ENCODE data around the gene MICAL2. TPM values are rescaled to one million over a fixed set of nuclear protein-coding genes. Genes with fewer than 3 reads are reported as not detected.

Gene MICAL2
- total RNA-seq, 1 donor from 2014 or later: 372 TPM

DNA sequence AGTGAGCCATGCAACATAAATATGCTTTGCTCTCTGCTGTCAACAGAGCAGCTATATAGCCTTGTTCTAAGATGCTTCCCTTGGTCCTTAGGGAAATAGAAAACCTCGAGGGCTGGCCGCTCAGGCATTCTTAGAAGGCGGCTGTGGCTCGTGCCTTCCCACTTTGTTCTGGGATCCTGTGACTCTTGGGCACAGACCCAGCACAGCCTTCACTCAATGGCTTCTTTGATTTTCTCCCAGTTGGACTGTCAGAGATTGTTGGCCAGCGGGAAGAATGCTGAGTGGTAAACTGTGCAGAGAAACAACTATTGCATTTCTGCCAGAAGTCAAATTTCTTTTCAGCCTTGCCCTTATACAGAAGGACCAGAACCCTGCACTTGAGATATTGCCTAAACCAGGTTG, 9.5 kb upstream of the MICAL2 start:
- no peaks in the 10 kb centered on the region for H3K36me3 Mint-ChIP-seq (ENCODE audit: low read depth)
- peaks cover 34% of the 10 kb centered on the region for H3K4me1 Mint-ChIP-seq (ENCODE audit: low read depth)
- no peaks in the 10 kb centered on the region for H3K27me3 Mint-ChIP-seq (ENCODE audit: low read depth)
- TF ChIP-seq, protein P1, sequence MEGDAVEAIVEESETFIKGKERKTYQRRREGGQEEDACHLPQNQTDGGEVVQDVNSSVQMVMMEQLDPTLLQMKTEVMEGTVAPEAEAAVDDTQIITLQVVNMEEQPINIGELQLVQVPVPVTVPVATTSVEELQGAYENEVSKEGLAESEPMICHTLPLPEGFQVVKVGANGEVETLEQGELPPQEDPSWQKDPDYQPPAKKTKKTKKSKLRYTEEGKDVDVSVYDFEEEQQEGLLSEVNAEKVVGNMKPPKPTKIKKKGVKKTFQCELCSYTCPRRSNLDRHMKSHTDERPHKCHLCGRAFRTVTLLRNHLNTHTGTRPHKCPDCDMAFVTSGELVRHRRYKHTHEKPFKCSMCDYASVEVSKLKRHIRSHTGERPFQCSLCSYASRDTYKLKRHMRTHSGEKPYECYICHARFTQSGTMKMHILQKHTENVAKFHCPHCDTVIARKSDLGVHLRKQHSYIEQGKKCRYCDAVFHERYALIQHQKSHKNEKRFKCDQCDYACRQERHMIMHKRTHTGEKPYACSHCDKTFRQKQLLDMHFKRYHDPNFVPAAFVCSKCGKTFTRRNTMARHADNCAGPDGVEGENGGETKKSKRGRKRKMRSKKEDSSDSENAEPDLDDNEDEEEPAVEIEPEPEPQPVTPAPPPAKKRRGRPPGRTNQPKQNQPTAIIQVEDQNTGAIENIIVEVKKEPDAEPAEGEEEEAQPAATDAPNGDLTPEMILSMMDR (IDR thresholded peaks at IDR 0.05): no peak
- no peak overlapping the region for H3K27ac Mint-ChIP-seq (ENCODE audit: unreplicated experiment)
- no peaks in the 10 kb centered on the region for H3K9me3 Mint-ChIP-seq (ENCODE audit: low read depth)
- H3K4me3 Mint-ChIP-seq (ENCODE audit: unreplicated experiment): no peak overlapping the region
- no peak for DNase-seq (ENCODE audit: low spot score)

DNA sequence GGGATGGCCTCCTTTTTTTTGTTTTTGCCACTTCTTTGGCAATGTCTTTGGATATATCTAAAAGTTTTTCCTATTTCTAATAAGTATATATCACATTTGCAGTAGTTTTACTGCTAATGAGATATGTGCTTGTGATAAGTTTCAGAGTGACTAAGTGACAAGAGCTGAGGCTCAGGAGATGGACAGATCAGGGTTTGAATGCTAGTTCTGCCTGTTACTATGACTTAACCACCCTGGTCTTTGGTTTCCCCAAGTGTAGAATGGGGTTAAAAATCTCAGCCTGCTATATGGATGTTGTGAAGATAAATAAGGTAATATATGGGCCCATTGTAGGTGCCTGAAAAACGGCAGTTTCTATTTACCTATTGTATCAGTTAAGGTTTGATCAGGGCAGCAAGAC, 9.1 kb upstream of the MICAL2 start:
- Mint-ChIP-seq H3K27ac (ENCODE audit: unreplicated experiment) (no peak overlapping the region), H3K9me3 (ENCODE audit: low read depth) (no peaks in the 10 kb centered on the region), H3K4me3 (ENCODE audit: unreplicated experiment) (no peak overlapping the region), H3K36me3 (ENCODE audit: low read depth) (no peaks in the 10 kb centered on the region), H3K27me3 (ENCODE audit: low read depth) (no peaks in the 10 kb centered on the region), H3K4me1 (ENCODE audit: low read depth) (peaks cover 34% of the 10 kb centered on the region)
- DNase-seq (ENCODE audit: low spot score): no peak
- TF ChIP-seq, protein P1 (IDR thresholded peaks at IDR 0.05): no peak

DNA sequence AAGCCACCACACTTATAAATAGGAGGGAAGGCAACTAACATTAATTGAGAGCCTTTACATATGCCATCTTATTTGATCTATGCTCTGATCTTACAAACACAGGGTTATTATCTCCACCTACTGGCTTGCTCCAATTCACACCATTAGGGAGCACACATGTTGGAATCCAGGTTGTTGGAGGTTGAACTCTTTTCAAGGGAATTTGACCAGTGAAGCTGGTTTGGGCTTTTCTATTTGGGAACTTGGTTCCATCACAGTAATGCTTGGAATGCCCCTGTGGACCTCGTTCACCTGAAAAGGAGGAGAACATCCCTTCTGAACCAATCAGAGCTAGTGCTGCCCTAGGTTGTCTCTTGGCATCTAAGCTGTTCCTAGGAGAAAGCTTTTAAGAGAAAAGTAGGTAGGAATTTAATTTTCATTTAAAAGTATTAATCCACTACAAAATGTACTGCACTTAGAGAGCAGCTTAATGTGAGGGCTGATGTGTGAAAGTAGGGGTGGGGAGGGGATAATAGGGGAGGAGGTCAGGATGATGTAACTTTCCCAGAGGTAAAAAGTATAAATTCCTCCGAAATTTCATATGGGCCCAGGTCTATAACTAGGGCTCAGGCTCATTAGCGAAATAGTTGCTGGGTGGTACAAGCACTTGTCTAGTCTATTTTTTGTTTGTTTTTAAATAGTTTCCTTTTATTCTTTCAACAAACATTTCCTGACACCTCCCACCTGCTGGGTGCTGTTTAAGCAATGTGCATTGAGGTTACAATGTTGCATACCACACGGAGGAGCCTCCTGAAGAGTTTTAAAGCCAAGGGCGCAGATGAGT, 7.6 kb upstream of the MICAL2 start:
- Mint-ChIP-seq H3K4me3 (ENCODE audit: unreplicated experiment) (no peak overlapping the region), H3K4me1 (ENCODE audit: low read depth) (peaks cover 34% of the 10 kb centered on the region), H3K27ac (ENCODE audit: unreplicated experiment) (no peak overlapping the region), H3K27me3 (ENCODE audit: low read depth) (no peaks in the 10 kb centered on the region), H3K9me3 (ENCODE audit: low read depth) (no peaks in the 10 kb centered on the region), H3K36me3 (ENCODE audit: low read depth) (no peaks in the 10 kb centered on the region)
- no peak for DNase-seq (ENCODE audit: low spot score)
- TF ChIP-seq, protein P1 (IDR thresholded peaks at IDR 0.05): peak; percentile 48

DNA sequence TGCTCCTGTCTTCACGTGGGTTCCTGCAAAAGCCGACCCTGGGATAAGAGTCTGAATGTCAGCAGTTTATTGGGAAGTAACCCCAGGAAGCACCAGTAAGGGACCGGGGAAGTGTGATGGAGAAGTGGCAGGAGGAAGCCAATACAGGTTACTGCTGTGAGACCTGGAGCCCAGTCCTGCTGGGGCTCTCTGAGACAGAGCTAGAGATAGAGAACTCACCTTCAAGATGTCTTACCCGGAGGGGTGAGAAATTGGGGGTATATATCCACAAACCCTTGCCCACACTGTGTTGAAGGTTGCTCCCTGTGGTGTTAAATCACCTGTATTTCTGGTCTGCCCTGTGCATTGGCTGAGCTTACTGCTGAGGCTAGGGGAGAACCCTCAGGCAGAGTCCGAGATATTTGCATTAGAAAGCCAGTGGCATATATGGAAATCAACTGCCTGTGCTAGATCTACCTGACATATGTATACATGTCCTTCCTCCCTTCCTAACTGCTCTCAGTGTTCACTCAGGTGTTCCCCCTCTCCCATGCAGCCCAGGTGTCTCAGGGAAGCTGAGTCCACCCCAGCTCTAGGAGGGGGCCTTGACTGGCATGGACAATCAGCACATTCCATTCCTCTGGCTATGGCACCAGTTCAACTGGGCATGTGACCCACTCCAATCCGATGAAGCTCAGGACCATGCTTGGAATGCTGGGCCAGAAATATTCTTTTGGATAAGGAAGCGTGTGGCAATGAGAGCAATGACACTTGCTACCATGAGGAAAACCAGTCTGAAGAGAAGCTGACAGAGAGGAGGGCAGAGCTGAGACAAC, 6.8 kb upstream of the MICAL2 start:
- H3K4me1 Mint-ChIP-seq (ENCODE audit: low read depth): peaks cover 34% of the 10 kb centered on the region
- no peak for DNase-seq (ENCODE audit: low spot score)
- H3K4me3 Mint-ChIP-seq (ENCODE audit: unreplicated experiment): no peak overlapping the region
- H3K36me3 Mint-ChIP-seq (ENCODE audit: low read depth): no peaks in the 10 kb centered on the region
- H3K27ac Mint-ChIP-seq (ENCODE audit: unreplicated experiment): peak overlapping the region; percentile 18
- H3K9me3 Mint-ChIP-seq (ENCODE audit: low read depth): no peaks in the 10 kb centered on the region
- no peaks in the 10 kb centered on the region for H3K27me3 Mint-ChIP-seq (ENCODE audit: low read depth)
- TF ChIP-seq, protein P1 (IDR thresholded peaks at IDR 0.05): no peak

DNA sequence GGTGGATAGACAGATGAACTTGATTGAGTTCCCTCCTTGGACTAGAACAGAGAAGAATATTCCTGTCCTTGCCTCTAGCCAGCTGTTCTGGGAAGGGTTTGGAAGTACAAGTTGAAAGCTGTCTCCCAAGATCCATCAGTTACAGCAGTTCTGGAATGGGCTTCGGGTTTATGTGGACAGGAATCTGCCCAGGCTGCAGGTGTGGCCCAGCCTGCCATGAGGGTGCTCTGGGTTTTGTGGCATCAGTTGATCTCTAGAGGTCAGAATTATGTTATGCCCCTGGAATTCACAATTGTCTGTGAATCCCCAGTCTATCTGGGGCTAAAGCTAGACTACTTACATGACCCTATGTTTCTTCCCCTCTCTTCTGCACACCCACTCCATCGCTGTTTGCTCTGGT, 4.9 kb upstream of the MICAL2 start:
- Mint-ChIP-seq H3K9me3 (ENCODE audit: low read depth) (no peaks in the 10 kb centered on the region), H3K4me1 (ENCODE audit: low read depth) (peaks cover 31% of the 10 kb centered on the region), H3K27me3 (ENCODE audit: low read depth) (no peaks in the 10 kb centered on the region), H3K4me3 (ENCODE audit: unreplicated experiment) (no peak overlapping the region), H3K36me3 (ENCODE audit: low read depth) (no peaks in the 10 kb centered on the region), H3K27ac (ENCODE audit: unreplicated experiment) (no peak overlapping the region)
- no peak for DNase-seq (ENCODE audit: low spot score)
- TF ChIP-seq, protein P1 (IDR thresholded peaks at IDR 0.05): no peak
